ENCODE results near the gene ADAMTSL5.
"Not testable (repeated sequence)": the region's sequence is repeated elsewhere in the genome, so short reads cannot be mapped to it uniquely, and the experiment has no call there.

- TF ChIP-seq, protein P1, sequence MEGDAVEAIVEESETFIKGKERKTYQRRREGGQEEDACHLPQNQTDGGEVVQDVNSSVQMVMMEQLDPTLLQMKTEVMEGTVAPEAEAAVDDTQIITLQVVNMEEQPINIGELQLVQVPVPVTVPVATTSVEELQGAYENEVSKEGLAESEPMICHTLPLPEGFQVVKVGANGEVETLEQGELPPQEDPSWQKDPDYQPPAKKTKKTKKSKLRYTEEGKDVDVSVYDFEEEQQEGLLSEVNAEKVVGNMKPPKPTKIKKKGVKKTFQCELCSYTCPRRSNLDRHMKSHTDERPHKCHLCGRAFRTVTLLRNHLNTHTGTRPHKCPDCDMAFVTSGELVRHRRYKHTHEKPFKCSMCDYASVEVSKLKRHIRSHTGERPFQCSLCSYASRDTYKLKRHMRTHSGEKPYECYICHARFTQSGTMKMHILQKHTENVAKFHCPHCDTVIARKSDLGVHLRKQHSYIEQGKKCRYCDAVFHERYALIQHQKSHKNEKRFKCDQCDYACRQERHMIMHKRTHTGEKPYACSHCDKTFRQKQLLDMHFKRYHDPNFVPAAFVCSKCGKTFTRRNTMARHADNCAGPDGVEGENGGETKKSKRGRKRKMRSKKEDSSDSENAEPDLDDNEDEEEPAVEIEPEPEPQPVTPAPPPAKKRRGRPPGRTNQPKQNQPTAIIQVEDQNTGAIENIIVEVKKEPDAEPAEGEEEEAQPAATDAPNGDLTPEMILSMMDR (IDR thresholded peaks at IDR 0.05): not testable (repeated sequence)
- TF ChIP-seq EP300, POLR2A, POLR2AphosphoS5 (IDR thresholded peaks at IDR 0.05): not testable (repeated sequence)
Measured at GRCh38 chr19:1530856-1531255, 18.0 kb upstream of the ADAMTSL5 start.

Measured in suprapubic skin (tissue), 4 donors.